A549 (cell line): ENCODE results near the gene SNAI1. TPM values are rescaled to one million over a fixed set of nuclear protein-coding genes. Genes with fewer than 3 reads are reported as not detected.

Experiments used
- ATAC-seq, 2 experiments: fragments of 200-7000 bp in 1 of 2; fragments of >200 bp in 1 of 2; cut with Nextera tagmentation in 1 of 2; cut with Tn5 transposase in 1 of 2; 3 replicates each; pipeline versions ENCODE4 v1.8.0 to v1.9.1; 2018 to 2020; ENCODE audit warnings: mild to moderate bottlenecking in 1 of 2, moderate library complexity in 1 of 2
- CTCF ChIA-PET: fragments of 300-600 bp; sonication (Branson Sonifier 250); formaldehyde crosslinking; extraction: SDS; loops from one replicate; lab custom pipeline; 2021; ENCODE audit warnings: antibody characterized with exemption, inconsistent platforms; lab: Yijun Ruan, JAX
- POLR2A ChIA-PET: fragments of 350-600 bp; formaldehyde crosslinking; extraction: SDS; loops from one replicate; lab custom pipeline; 2021; ENCODE audit warnings: antibody characterized with exemption, inconsistent platforms; lab: Yijun Ruan, JAX
- DNase-seq, 2 experiments: peaks; one replicate each; pipeline versions ENCODE4 v3.0.0 to v3.0.0-alpha.2; 2011 to 2016; ENCODE audit warnings: low read depth in 1 of 2, low spot score in 1 of 2
- FAIRE-seq: peaks from 2 replicates; lab custom pipeline; 2011; peaks lifted over from hg19 to GRCh38; lab: Jason Lieb, UNC
- H3K27ac ChIP-seq, 2 experiments: fragments of >200 bp; sonication (Bioruptor Twin); formaldehyde crosslinking; 3 replicates each; pipeline ENCODE4 v1.5.1; 2016 to 2017
- H3K4me1 ChIP-seq: fragments of >200 bp; sonication (Bioruptor Twin); formaldehyde crosslinking; 3 replicates; pipeline ENCODE4 v1.6.1; 2016
- H3K4me2 ChIP-seq: fragments of >200 bp; sonication (Bioruptor Twin); formaldehyde crosslinking; 3 replicates; pipeline ENCODE4 v1.6.1; 2016
- H3K4me3 ChIP-seq: fragments of >200 bp; sonication (Bioruptor Twin); formaldehyde crosslinking; 3 replicates; pipeline ENCODE4 v1.5.1; 2016
- H3K9me3 ChIP-seq: fragments of >200 bp; sonication (Bioruptor Twin); formaldehyde crosslinking; 3 replicates; pipeline ENCODE4 v1.6.1; 2016
- ATOH8 ChIP-seq: fragments of 250-450 bp; sonication (Bioruptor Pico); IDR thresholded peaks from 2 replicates; pipeline ENCODE4 v1.5.0; 2020; ENCODE audit warnings: low read depth, mild to moderate bottlenecking, moderate library complexity
- BHLHE40 ChIP-seq: IDR thresholded peaks from 2 replicates; pipeline ENCODE4 v1.6.1; 2012; ENCODE audit warnings: low read depth, low read length, inconsistent platforms
- HDAC2 ChIP-seq: fragments of 200-600 bp; sonication (generic); IDR thresholded peaks from 2 replicates; pipeline ENCODE4 v1.6.1; 2016
- HOXB5 ChIP-seq: fragments of 250-450 bp; sonication (Bioruptor Pico); IDR thresholded peaks from 2 replicates; pipeline ENCODE4 v1.5.0; 2020; ENCODE audit warnings: mild to moderate bottlenecking, moderate library complexity
- JUN ChIP-seq, 2 experiments: fragments of >200 bp; sonication (Bioruptor Twin); formaldehyde crosslinking; IDR thresholded peaks; 2 replicates in 1 of 2; 3 replicates in 1 of 2; pipeline ENCODE4 v1.6.1; 2016 to 2017
- MYC ChIP-seq: IDR thresholded peaks from 2 replicates; pipeline ENCODE4 v1.6.1; 2012; ENCODE audit warnings: mild to moderate bottlenecking, inconsistent platforms, low read length, improper control_type of control experiment, borderline replicate concordance
- NPAS2 ChIP-seq: fragments of 250-450 bp; sonication (Bioruptor Pico); IDR thresholded peaks from 2 replicates; pipeline ENCODE4 v1.8.0; 2022; ENCODE audit warnings: mild to moderate bottlenecking, moderate library complexity, borderline replicate concordance
- NR3C1 ChIP-seq: fragments of >200 bp; sonication (Bioruptor Twin); formaldehyde crosslinking; IDR thresholded peaks from 3 replicates; pipeline ENCODE4 v1.6.1; 2017
- POLR2AphosphoS2 ChIP-seq: conservative IDR thresholded peaks from 2 replicates; pipeline ENCODE4 v1.6.1; 2012; ENCODE audit warnings: low read length, improper control_type of control experiment, inconsistent platforms
- RAD21 ChIP-seq, 2 experiments: fragments of >200 bp in 1 of 2; sonication (Bioruptor Twin) in 1 of 2; formaldehyde crosslinking in 1 of 2; IDR thresholded peaks in 1 of 2; conservative IDR thresholded peaks in 1 of 2; 2 replicates in 1 of 2; 3 replicates in 1 of 2; pipeline ENCODE4 v1.6.1; 2012 to 2018; ENCODE audit warnings: inconsistent platforms in 1 of 2
- REST ChIP-seq: fragments of 200-600 bp; sonication (generic); IDR thresholded peaks from 2 replicates; pipeline ENCODE4 v1.6.1; 2016; ENCODE audit warnings: antibody characterized with exemption, mild to moderate bottlenecking, moderate library complexity
- RFX5 ChIP-seq: fragments of 450-650 bp; IDR thresholded peaks from 2 replicates; pipeline ENCODE4 v1.7.1; 2014; ENCODE audit warnings: antibody characterized with exemption, mild to moderate bottlenecking, moderate library complexity
- USF2 ChIP-seq: fragments of 450-650 bp; IDR thresholded peaks from 2 replicates; pipeline ENCODE4 v1.6.1; 2014; ENCODE audit warnings: antibody characterized with exemption
- ZC3H11A ChIP-seq: fragments of 450-650 bp; IDR thresholded peaks from 2 replicates; pipeline ENCODE4 v1.6.1; 2014; ENCODE audit warnings: antibody characterized with exemption, mild to moderate bottlenecking
- ZFP36 ChIP-seq: fragments of 450-650 bp; IDR thresholded peaks from 2 replicates; pipeline ENCODE4 v1.6.1; 2014; ENCODE audit warnings: borderline replicate concordance; ENCODE audit not compliant: partially characterized antibody
- WGBS: methylation state at CpG from one replicate; pipeline ENCODE4 v1.1.6; 2017; ENCODE audit errors: missing lambda C conversion rate; 5-methylcytosine and 5-hydroxymethylcytosine counted together
- polyA plus RNA-seq, 4 experiments: library from polyadenylated mRNA; depleted of rRNA in 3 of 4; stranded (reverse); fragments of >200 nt; fragmentation: RNase III in 1 of 4; extraction: RNeasy Plus Mini Kit Qiagen cat#74134 plus additional on column Dnase treatment in 1 of 4; gene quantifications; 2 replicates in 3 of 4; 3 replicates in 1 of 4; pipeline ENCODE4 v1.2.3, GENCODE V29; 2011 to 2017

SNAI1 gene
- polyA plus RNA-seq, 2 of the 4 experiments (the other 2 are of a cell fraction) = 7.0 to 11.1 TPM

- H3K27ac ChIP-seq = peak overlapping the region in 1 of 2 experiments; percentile 70; a peak in 3 of 6 replicates
- WGBS = 89% methylated on average over 7 of the region's 7 CpGs
- ChIA-PET POLR2A (no interaction called here), CTCF (interaction anchor here (1.0 to 3.7 kb wide), 4 partner anchors 14 to 57 kb away, joined by 3 to 30 read pairs (median 10); no protein-coding TSS in a partner anchor)
- FAIRE-seq (no peak), DNase-seq (no peak), ATAC-seq (no peak)
- H3K4me1 ChIP-seq = peaks cover 7% of the 10 kb centered on the region; the same call in 2 of the 3 replicates
- H3K4me2 ChIP-seq = no peak overlapping the region
- TF ChIP-seq ZFP36 = no peak
- H3K4me3 ChIP-seq = no peak overlapping the region
- H3K9me3 ChIP-seq = no peaks in the 10 kb centered on the region
Observed at GRCh38 chr20:50013976-50014375, 31.2 kb downstream of the SNAI1 start.

- CTCF ChIA-PET = interaction anchor here (1.0 to 2.3 kb wide), 5 partner anchors 11 to 56 kb away, joined by 3 to 10 read pairs (median 4); no protein-coding TSS in a partner anchor
- POLR2A ChIA-PET = no interaction called here
- ATAC-seq = no peak
- TF ChIP-seq BHLHE40 = no peak
- TF ChIP-seq HDAC2 = no peak
- no peak for TF ChIP-seq MYC
- no peak for TF ChIP-seq RAD21 (conservative IDR thresholded peaks at IDR 0.05 in 1 of 2, IDR thresholded peaks at IDR 0.05 in 1 of 2)
- no peak for TF ChIP-seq ATOH8 (CRISPR knock-in tag)
- TF ChIP-seq RFX5 = no peak
- TF ChIP-seq, all 56 proteins: peak for 0
- FAIRE-seq (no peak), DNase-seq (no peak)
- Histone ChIP-seq H3K27ac (peak overlapping the region in 1 of 2 experiments; percentile 70; a peak in 3 of 6 replicates), H3K9me3 (no peaks in the 10 kb centered on the region), H3K4me2 (no peak overlapping the region), H3K4me3 (no peak overlapping the region), H3K4me1 (peaks cover 15% of the 10 kb centered on the region)
- WGBS = 80% methylated on average over 34 of the region's 38 CpGs
Observed at GRCh38 chr20:50014570-50015562, 32.1 kb downstream of the SNAI1 start.

- POLR2A ChIA-PET = no interaction called here
- Histone ChIP-seq H3K4me3 (no peak overlapping the region), H3K27ac (peak overlapping the region in 1 of 2 experiments; percentile 70; a peak in 3 of 6 replicates), H3K4me1 (peaks cover 22% of the 10 kb centered on the region), H3K9me3 (no peaks in the 10 kb centered on the region), H3K4me2 (no peak overlapping the region)
- DNase-seq (no peak), FAIRE-seq (no peak), ATAC-seq (no peak)
- WGBS = 91% methylated on average over 5 of the region's 8 CpGs
- TF ChIP-seq RAD21 (conservative IDR thresholded peaks at IDR 0.05 in 1 of 2, IDR thresholded peaks at IDR 0.05 in 1 of 2) (no peak), USF2 (no peak), REST (no peak), HOXB5 (CRISPR knock-in tag) (no peak), POLR2AphosphoS2 (no peak), NPAS2 (CRISPR knock-in tag) (no peak), NR3C1 (no peak), ZC3H11A (no peak), MYC (no peak), JUN (IDR thresholded peaks at IDR 0.05) (no peak)
- CTCF ChIA-PET = interaction anchor here (0.9 to 2.3 kb wide), 6 partner anchors 9 to 56 kb away, joined by 3 to 10 read pairs (median 5); no protein-coding TSS in a partner anchor
Observed at GRCh38 chr20:50015636-50015992, 32.8 kb downstream of the SNAI1 start.
